ENCODE measurements around the gene NMUR1.
A peak's percentile ranks its signal among the peaks of the same experiment; 100 is the strongest.

NMUR1 gene

DNA sequence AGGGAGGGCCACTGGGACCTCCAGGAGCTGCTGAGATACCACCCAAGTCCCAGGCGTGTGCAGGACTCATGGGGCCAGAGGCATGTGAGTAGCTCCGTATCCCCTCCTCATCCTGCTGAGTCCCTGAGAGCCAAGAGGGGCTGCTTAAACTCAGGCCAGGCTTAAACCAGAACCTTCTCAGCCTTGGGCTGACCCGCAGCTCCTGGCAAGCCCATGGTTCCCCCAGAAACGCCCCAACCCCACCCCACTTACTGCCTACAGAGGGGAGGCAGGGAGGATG, 2.5 kb upstream of the NMUR1 start:
- Histone ChIP-seq H3K56ac (ENCODE audit: low read length) (peak overlapping the region; percentile 46), H2BK15ac (replicated peaks; ENCODE audit: low read depth) (no peak overlapping the region), H3K27me3 (ENCODE audit: insufficient read depth, low read length, poor library complexity) (peaks cover 2% of the 10 kb centered on the region), H3K9ac (ENCODE audit: low read length) (no peak overlapping the region), H2BK120ac (ENCODE audit: low read depth, low read length) (no peak overlapping the region), H2AK5ac (ENCODE audit: low read length) (no peak overlapping the region), H3K27ac (ENCODE audit: low read depth, low read length) (no peak overlapping the region), H2BK5ac (ENCODE audit: low read length) (no peak overlapping the region), H3K4me1 (ENCODE audit: control insufficient read depth, low read depth, low read length) (peaks cover 3% of the 10 kb centered on the region), H3K23ac (ENCODE audit: low read length) (no peak overlapping the region), H3K79me1 (ENCODE audit: low read length) (no peaks in the 10 kb centered on the region), H3K79me2 (ENCODE audit: control insufficient read depth, insufficient read depth, low read length) (no peaks in the 10 kb centered on the region), H3K18ac (ENCODE audit: low read length) (no peak overlapping the region), H4K8ac (ENCODE audit: low read depth, low read length) (no peak overlapping the region), H3K36me3 (ENCODE audit: control insufficient read depth, insufficient read depth, low read length) (no peaks in the 10 kb centered on the region), H3K4me2 (ENCODE audit: low read length) (no peak overlapping the region), H3K4me3 (ENCODE audit: low read length) (no peak overlapping the region), H4K5ac (ENCODE audit: low read length) (no peak overlapping the region), H3K4ac (ENCODE audit: low read depth, low read length) (no peak overlapping the region)
- WGBS (ENCODE audit: extremely low coverage, insufficient coverage, low lambda C conversion rate), result no CpG with 5 or more reads among the region's 4 CpGs
- no peak for DNase-seq

DNA sequence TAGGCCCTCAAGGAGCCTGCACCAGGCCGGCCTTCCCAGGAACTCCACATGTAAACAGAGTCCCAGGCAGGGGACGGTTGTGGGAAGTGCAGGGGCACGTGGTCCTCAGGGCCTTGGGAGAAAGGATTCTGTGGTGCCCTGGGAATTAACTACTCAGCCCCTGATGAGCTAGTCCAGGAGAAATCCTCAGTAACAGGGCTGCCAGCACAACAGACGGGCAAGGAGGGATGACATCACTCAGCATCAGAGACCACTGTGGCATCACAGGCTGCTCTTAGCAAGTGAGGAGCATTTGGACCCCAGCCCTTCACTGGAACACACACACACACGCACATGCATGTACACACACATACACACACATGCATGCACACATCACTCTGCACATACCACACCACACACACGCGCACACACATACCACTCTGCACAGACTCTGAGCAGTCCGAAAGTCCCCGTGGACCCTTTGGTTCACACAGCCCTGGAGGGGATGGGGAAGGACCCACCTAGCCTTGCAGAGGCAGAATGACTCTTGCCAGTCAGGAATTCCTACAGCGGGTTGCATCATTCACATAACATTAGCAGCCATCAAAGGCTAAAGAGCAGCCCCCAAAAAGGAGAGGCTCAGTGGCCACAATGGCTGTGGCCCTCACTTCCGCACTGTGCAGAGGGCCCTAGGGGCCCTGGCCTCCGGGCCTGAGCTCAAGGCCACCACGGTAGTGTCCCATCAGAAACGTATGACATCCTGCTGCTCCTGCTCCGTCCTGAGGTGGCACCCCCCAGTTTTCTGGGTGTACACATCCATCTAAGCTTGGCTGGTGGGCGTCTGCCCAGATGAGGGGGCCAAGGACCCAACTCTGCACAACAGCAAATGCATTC, 1.9 kb upstream of the NMUR1 start:
- H3K4me1 ChIP-seq (ENCODE audit: control insufficient read depth, low read depth, low read length), result peaks cover 3% of the 10 kb centered on the region
- no peak overlapping the region for H2BK120ac ChIP-seq (ENCODE audit: low read depth, low read length)
- H3K4me2 ChIP-seq (ENCODE audit: low read length), result no peak overlapping the region
- no peak overlapping the region for H4K8ac ChIP-seq (ENCODE audit: low read depth, low read length)
- H3K79me1 ChIP-seq (ENCODE audit: low read length), result no peaks in the 10 kb centered on the region
- no peak overlapping the region for H4K5ac ChIP-seq (ENCODE audit: low read length)
- peak; percentile 67 for DNase-seq
- no peak overlapping the region for H2BK5ac ChIP-seq (ENCODE audit: low read length)
- no peak overlapping the region for H3K18ac ChIP-seq (ENCODE audit: low read length)
- peak overlapping the region; percentile 15 for H3K9ac ChIP-seq (ENCODE audit: low read length)
- H3K27ac ChIP-seq (ENCODE audit: low read depth, low read length), result no peak overlapping the region
- no peaks in the 10 kb centered on the region for H3K36me3 ChIP-seq (ENCODE audit: control insufficient read depth, insufficient read depth, low read length)
- no peak overlapping the region for H3K4ac ChIP-seq (ENCODE audit: low read depth, low read length)
- H2BK15ac ChIP-seq (replicated peaks; ENCODE audit: low read depth), result no peak overlapping the region
- H3K79me2 ChIP-seq (ENCODE audit: control insufficient read depth, insufficient read depth, low read length), result no peaks in the 10 kb centered on the region
- peak overlapping the region; percentile 27 for H2AK5ac ChIP-seq (ENCODE audit: low read length)
- H3K4me3 ChIP-seq (ENCODE audit: low read length), result no peak overlapping the region
- no peak overlapping the region for H3K23ac ChIP-seq (ENCODE audit: low read length)
- no CpG with 5 or more reads among the region's 16 CpGs for WGBS (ENCODE audit: extremely low coverage, insufficient coverage, low lambda C conversion rate)
- peak overlapping the region; percentile 62 for H3K56ac ChIP-seq (ENCODE audit: low read length)
- peaks cover 2% of the 10 kb centered on the region for H3K27me3 ChIP-seq (ENCODE audit: insufficient read depth, low read length, poor library complexity)

DNA sequence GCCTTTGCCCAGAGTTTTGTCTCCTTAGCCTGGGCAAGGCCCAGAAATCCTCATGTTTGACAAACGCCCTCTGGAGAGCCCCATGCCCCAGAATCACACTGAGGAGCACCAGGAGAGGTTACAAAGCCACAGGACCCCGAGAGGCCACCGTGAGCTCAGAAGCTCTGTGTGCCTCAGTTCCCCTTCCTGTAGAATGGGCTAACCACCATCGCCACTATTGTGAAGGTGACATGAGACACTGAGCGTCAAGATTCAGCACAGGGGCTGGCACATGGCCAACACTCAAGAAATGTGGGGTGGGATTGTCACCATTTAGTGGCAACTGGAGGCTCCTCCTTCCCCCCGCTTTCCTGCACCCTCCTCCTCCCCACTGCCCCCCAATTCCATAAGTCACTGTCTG, 1.2 kb upstream of the NMUR1 start:
- no peak overlapping the region for H3K4ac ChIP-seq (ENCODE audit: low read depth, low read length)
- no peak overlapping the region for H2BK15ac ChIP-seq (replicated peaks; ENCODE audit: low read depth)
- H3K18ac ChIP-seq (ENCODE audit: low read length), result no peak overlapping the region
- no peak overlapping the region for H3K56ac ChIP-seq (ENCODE audit: low read length)
- H2BK120ac ChIP-seq (ENCODE audit: low read depth, low read length), result no peak overlapping the region
- no peak overlapping the region for H2BK5ac ChIP-seq (ENCODE audit: low read length)
- no peak overlapping the region for H3K4me2 ChIP-seq (ENCODE audit: low read length)
- no CpG with 5 or more reads among the region's 6 CpGs for WGBS (ENCODE audit: extremely low coverage, insufficient coverage, low lambda C conversion rate)
- H3K4me1 ChIP-seq (ENCODE audit: control insufficient read depth, low read depth, low read length), result peaks cover 3% of the 10 kb centered on the region
- peaks cover 2% of the 10 kb centered on the region for H3K27me3 ChIP-seq (ENCODE audit: insufficient read depth, low read length, poor library complexity)
- no peak overlapping the region for H3K9ac ChIP-seq (ENCODE audit: low read length)
- no peaks in the 10 kb centered on the region for H3K79me2 ChIP-seq (ENCODE audit: control insufficient read depth, insufficient read depth, low read length)
- no peaks in the 10 kb centered on the region for H3K79me1 ChIP-seq (ENCODE audit: low read length)
- H4K5ac ChIP-seq (ENCODE audit: low read length), result no peak overlapping the region
- H3K23ac ChIP-seq (ENCODE audit: low read length), result no peak overlapping the region
- no peak for DNase-seq
- no peaks in the 10 kb centered on the region for H3K36me3 ChIP-seq (ENCODE audit: control insufficient read depth, insufficient read depth, low read length)
- no peak overlapping the region for H3K4me3 ChIP-seq (ENCODE audit: low read length)
- H3K27ac ChIP-seq (ENCODE audit: low read depth, low read length), result no peak overlapping the region
- H4K8ac ChIP-seq (ENCODE audit: low read depth, low read length), result no peak overlapping the region
- no peak overlapping the region for H2AK5ac ChIP-seq (ENCODE audit: low read length)

DNA sequence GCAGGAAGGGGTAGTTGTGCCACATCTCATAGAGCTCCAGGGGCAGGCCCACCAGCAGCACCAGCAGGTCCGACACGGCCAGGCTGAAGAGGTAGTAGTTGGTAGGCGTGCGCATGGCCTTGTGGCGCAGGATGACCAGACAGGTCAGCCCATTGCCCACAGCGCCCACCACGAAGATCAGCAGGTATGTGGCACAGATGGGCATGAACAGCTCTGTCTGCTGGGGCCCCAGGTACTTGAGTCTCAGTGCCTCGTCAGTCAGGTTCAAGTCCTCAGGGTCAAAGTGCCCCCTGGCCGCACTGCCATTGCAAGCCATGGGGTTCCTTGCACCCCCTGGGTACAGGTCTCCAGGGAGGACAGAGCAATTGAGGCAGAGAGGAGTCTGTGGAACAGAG, 1.6 kb downstream of the NMUR1 start:
- peaks cover 2% of the 10 kb centered on the region for H3K27me3 ChIP-seq (ENCODE audit: insufficient read depth, low read length, poor library complexity)
- no peak overlapping the region for H4K5ac ChIP-seq (ENCODE audit: low read length)
- H3K9ac ChIP-seq (ENCODE audit: low read length), result no peak overlapping the region
- H3K4ac ChIP-seq (ENCODE audit: low read depth, low read length), result no peak overlapping the region
- no peak overlapping the region for H3K23ac ChIP-seq (ENCODE audit: low read length)
- H3K79me2 ChIP-seq (ENCODE audit: control insufficient read depth, insufficient read depth, low read length), result no peaks in the 10 kb centered on the region
- no peaks in the 10 kb centered on the region for H3K36me3 ChIP-seq (ENCODE audit: control insufficient read depth, insufficient read depth, low read length)
- no peaks in the 10 kb centered on the region for H3K79me1 ChIP-seq (ENCODE audit: low read length)
- no peak overlapping the region for H2BK120ac ChIP-seq (ENCODE audit: low read depth, low read length)
- H3K27ac ChIP-seq (ENCODE audit: low read depth, low read length), result no peak overlapping the region
- H4K8ac ChIP-seq (ENCODE audit: low read depth, low read length), result no peak overlapping the region
- no peak overlapping the region for H2BK15ac ChIP-seq (replicated peaks; ENCODE audit: low read depth)
- no peak overlapping the region for H3K56ac ChIP-seq (ENCODE audit: low read length)
- no peak overlapping the region for H2BK5ac ChIP-seq (ENCODE audit: low read length)
- no peak overlapping the region for H3K18ac ChIP-seq (ENCODE audit: low read length)
- no peak overlapping the region for H2AK5ac ChIP-seq (ENCODE audit: low read length)
- H3K4me2 ChIP-seq (ENCODE audit: low read length), result no peak overlapping the region
- H3K4me1 ChIP-seq (ENCODE audit: control insufficient read depth, low read depth, low read length), result peaks cover 3% of the 10 kb centered on the region
- no peak for DNase-seq
- no peak overlapping the region for H3K4me3 ChIP-seq (ENCODE audit: low read length)
- no CpG with 5 or more reads among the region's 9 CpGs for WGBS (ENCODE audit: extremely low coverage, insufficient coverage, low lambda C conversion rate)

DNA sequence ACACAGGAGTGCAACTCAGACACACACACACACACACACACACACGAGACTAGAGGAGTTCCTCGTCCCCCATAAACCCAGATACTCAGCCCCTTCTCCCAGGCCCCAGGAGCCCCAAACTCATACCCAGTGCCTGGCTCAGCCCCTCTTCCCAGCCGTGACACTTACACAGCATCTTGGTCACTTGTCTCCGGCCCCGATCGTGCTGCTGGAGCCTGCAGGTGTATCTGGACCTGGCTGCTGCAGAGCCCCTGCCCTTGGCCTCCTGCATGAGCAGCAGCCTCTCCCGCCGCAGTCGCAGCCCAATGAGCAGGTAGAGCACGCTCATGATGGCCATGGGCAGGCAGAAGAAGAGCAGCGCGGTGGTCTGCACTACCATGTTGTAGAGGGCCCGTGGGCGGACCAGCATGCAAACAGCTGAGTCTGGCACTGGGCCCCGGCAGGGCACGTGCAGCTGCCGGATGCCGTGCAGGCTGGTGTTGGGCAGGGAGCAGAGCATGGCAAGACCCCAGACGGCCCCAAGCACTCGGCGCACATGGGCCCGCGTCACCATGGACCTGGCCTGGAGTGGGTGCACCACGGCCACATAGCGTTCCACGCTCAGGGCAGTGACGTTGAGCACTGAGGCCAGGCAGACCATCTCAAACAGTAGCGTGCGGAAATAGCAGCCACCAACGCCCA, 2.1 kb downstream of the NMUR1 start:
- Histone ChIP-seq H3K23ac (ENCODE audit: low read length) (no peak overlapping the region), H3K36me3 (ENCODE audit: control insufficient read depth, insufficient read depth, low read length) (no peaks in the 10 kb centered on the region), H2BK120ac (ENCODE audit: low read depth, low read length) (no peak overlapping the region), H3K18ac (ENCODE audit: low read length) (no peak overlapping the region), H3K79me1 (ENCODE audit: low read length) (no peaks in the 10 kb centered on the region), H3K27ac (ENCODE audit: low read depth, low read length) (no peak overlapping the region), H3K79me2 (ENCODE audit: control insufficient read depth, insufficient read depth, low read length) (no peaks in the 10 kb centered on the region), H4K5ac (ENCODE audit: low read length) (no peak overlapping the region), H2BK5ac (ENCODE audit: low read length) (no peak overlapping the region), H3K56ac (ENCODE audit: low read length) (no peak overlapping the region), H4K8ac (ENCODE audit: low read depth, low read length) (no peak overlapping the region), H3K9ac (ENCODE audit: low read length) (no peak overlapping the region), H2AK5ac (ENCODE audit: low read length) (no peak overlapping the region), H3K4me1 (ENCODE audit: control insufficient read depth, low read depth, low read length) (peaks cover 3% of the 10 kb centered on the region), H3K4me3 (ENCODE audit: low read length) (no peak overlapping the region), H3K4ac (ENCODE audit: low read depth, low read length) (no peak overlapping the region), H2BK15ac (replicated peaks; ENCODE audit: low read depth) (no peak overlapping the region), H3K4me2 (ENCODE audit: low read length) (no peak overlapping the region), H3K27me3 (ENCODE audit: insufficient read depth, low read length, poor library complexity) (peaks cover 2% of the 10 kb centered on the region)
- no peak for DNase-seq
- no CpG with 5 or more reads among the region's 30 CpGs for WGBS (ENCODE audit: extremely low coverage, insufficient coverage, low lambda C conversion rate)

DNA sequence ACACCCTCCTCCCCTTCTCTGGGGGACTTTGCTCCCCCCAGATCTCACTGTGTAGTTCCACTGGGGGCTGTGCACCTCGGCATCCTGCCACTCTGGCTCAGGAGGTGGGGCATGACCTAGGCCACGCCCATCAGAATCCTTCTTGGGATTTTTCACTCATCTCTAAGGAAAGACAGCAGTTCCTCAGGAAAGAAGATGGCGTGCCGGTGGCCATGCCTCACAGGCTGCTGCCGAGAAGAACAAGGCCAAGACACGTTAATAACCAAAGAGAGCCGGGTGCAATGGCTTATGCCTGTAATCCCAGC, 3.2 kb downstream of the NMUR1 start:
- peak; percentile 30 for DNase-seq
- no peak overlapping the region for H3K4ac ChIP-seq (ENCODE audit: low read depth, low read length)
- no CpG with 5 or more reads among the region's 7 CpGs for WGBS (ENCODE audit: extremely low coverage, insufficient coverage, low lambda C conversion rate)
- no peak overlapping the region for H3K23ac ChIP-seq (ENCODE audit: low read length)
- H3K56ac ChIP-seq (ENCODE audit: low read length), result no peak overlapping the region
- H3K79me1 ChIP-seq (ENCODE audit: low read length), result no peaks in the 10 kb centered on the region
- H3K9ac ChIP-seq (ENCODE audit: low read length), result no peak overlapping the region
- no peaks in the 10 kb centered on the region for H3K36me3 ChIP-seq (ENCODE audit: control insufficient read depth, insufficient read depth, low read length)
- no peak overlapping the region for H2BK120ac ChIP-seq (ENCODE audit: low read depth, low read length)
- no peak overlapping the region for H4K8ac ChIP-seq (ENCODE audit: low read depth, low read length)
- no peak overlapping the region for H4K5ac ChIP-seq (ENCODE audit: low read length)
- no peak overlapping the region for H3K18ac ChIP-seq (ENCODE audit: low read length)
- H3K27me3 ChIP-seq (ENCODE audit: insufficient read depth, low read length, poor library complexity), result peaks cover 2% of the 10 kb centered on the region
- H2AK5ac ChIP-seq (ENCODE audit: low read length), result no peak overlapping the region
- H3K4me1 ChIP-seq (ENCODE audit: control insufficient read depth, low read depth, low read length), result peaks cover 2% of the 10 kb centered on the region
- no peak overlapping the region for H3K4me2 ChIP-seq (ENCODE audit: low read length)
- no peak overlapping the region for H3K27ac ChIP-seq (ENCODE audit: low read depth, low read length)
- no peak overlapping the region for H2BK5ac ChIP-seq (ENCODE audit: low read length)
- no peak overlapping the region for H2BK15ac ChIP-seq (replicated peaks; ENCODE audit: low read depth)
- no peak overlapping the region for H3K4me3 ChIP-seq (ENCODE audit: low read length)
- H3K79me2 ChIP-seq (ENCODE audit: control insufficient read depth, insufficient read depth, low read length), result no peaks in the 10 kb centered on the region
